Measurements from ENCODE around the gene UPF3A.
"Not testable (repeated sequence)": the region's sequence is repeated elsewhere in the genome, so short reads cannot be mapped to it uniquely, and the experiment has no call there.

UPF3A gene

DNA sequence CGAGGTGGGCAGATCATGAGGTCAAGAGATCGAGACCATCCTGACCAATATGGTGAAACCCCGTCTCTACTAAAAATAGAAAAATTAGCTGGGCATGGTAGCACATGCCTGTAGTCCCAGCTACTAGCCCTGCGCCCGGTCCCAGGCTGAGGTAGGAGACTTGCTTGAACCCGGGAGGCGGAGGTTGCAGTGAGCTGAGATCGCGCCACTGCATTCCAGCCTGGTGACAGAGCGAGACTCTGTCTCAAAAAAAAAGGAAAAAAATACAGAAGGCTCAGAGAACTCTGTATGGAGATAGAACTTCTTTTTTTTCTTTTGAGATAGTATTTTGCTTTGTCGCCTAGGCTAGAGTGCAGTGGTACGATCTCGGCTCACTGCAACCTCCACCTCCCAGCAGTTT is 17.1 kb upstream of the UPF3A start:
- not testable (repeated sequence) for DNase-seq (ENCODE audit: low read depth in 2 of 2)

DNA sequence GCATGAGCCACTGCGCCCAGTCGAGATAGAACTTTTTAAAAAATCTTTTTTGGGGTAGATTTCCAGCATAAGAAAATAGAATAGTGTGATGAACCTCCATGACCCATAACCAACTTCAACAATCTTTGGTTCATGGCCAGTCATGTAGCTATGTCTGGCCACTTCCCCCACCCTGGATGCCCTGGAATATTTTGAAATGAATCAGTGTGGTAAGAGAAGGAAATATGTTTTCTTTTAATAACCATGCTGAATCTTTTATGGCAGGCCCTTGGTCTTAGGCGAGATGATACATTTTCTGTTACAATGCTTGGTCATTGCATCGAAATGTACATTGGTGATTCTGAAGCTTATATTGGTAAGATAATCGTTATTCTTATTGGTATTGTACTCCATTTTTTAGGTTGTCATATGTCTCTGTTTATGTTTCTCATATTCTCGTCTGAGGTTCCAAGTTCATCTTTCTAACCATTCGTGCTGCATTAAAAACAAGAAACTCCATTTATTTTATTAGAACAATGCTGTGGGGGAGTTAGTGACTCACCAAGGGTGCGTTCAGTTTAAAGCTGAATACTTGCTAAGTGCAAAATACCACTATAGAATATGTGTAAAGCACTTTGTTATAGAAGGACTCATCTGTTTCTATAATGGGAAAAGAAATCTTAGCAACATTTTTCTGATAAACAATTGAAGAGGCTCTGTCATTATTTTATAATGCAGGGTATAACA is 16.4 kb upstream of the UPF3A start:
- no peak for DNase-seq (ENCODE audit: low read depth in 2 of 2)

DNA sequence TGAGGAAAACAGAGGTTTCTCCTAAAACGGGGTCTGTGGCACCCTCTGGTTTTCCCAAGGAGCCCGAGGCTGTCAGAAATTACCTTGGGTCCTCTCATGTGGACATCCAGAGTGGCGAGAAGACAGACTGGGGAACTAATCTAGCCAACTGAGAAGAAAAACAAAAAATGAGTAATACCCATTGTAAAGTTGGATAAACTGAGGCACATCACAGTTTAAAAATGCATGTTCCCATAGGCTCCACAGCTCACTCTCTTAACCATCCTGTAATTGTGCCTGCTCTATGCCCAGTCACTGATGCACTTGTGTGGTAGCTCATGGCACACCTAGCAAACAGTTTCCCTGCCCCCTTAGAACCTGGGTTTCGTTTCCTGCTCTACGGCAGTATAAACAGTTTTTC is 15.2 kb upstream of the UPF3A start:
- no peak for DNase-seq (ENCODE audit: low read depth in 2 of 2)

DNA sequence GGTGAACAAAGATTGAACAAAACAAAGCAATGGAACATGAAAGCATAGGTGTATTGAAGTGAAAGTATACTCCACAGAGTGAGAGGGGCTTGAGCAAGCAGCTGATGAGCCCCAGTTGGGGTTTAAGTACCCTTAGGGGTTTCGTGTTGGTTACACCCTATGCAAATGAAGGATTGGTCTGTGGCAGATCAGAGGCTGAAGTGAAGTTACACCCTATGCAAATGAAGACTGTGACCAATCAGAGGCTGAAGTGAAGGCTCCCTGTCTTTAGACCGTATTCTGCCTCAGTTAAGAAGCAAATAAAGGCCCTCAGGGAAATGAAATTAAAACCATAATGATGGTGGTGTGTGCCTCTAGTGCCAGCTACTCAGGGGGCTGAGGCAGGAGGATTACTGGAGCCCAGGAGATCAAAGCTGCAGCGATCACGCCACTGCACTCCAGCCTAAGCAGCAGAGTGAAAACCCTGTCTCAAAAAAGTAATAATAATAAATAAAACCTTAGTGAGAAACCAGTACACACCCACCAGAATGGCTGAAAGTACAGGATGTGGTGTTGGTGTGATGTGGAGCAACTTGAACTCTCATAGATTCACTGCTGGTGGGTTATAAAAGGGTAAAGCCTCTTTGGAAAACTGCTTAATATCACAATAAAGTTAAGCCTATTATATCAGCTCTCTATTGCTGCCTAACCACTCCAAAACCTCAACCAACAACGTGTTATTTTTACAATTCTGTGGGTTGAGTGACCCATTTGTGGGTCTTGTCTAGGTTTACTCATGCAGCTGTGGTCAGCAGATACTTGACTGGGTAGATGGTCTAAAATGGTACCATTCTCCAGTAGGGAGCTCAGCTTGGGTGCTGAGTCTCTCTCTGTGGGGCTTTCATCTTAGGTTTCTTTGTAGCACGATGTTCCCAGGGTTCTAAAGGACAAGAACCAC is 12.8 kb upstream of the UPF3A start:
- no peak for DNase-seq (ENCODE audit: low read depth in 2 of 2)

DNA sequence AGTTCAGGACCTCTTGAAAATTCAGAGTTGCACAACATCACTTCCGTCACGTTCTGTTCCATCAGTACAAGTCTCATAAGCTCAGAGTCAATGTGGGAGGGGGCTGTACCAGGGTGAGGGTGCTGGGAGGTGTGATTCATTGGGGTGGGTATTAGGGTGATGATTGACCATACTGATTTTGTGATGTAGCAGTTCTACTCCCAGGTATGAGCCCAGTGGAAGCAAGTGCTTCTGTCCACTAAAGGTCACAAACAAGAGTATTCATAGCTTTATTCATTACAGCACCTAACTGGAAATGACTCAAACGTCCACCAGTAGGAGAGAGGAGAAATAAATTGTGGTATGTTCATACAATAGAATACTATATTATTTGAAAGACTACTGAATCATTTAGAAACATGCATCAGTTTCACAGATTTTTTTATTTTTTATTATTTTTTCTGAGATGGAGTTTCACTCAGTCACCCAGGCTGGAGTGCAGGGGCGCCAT is 12.1 kb upstream of the UPF3A start:
- DNase-seq (ENCODE audit: low read depth in 2 of 2), result no peak

DNA sequence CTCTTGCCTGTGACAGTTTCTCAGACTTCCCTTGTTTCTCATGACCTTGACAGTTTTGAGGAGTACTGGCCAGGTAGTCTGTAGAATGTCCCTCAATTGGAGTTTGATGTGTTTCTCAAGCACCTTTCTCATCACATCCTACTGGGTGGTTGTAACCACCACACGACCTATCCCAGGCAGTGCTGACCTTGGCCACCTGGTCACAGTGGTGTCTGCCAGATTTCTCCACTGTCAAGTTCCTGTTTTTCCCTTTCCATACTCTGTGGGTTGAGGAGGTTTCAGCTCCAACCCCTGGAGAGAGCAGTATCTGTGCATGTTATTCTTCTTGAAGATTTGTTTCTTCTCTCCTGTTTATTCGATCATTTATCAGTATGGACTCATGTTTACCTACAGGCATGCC is 8.4 kb upstream of the UPF3A start:
- DNase-seq (ENCODE audit: low read depth in 2 of 2), result no peak

DNA sequence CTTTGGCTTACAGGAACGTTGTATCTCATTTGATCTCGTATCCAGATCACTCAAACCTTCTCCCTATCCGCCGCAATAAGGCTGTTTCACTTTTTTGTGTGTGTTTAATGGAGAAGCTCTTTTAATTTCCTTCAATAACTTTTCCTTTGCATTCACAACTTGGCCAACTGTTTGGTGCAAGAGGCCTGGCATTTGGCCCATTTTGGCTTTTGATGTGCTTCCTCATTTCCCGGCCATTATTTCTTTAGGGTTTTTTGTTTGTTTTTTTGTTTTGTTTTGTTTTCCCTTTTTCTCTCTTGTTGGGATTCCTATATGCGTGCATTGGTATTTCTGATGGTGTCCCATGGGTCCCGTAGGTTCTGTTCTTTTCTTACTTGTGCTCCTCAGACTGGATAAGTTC is 6.1 kb upstream of the UPF3A start:
- DNase-seq (ENCODE audit: low read depth in 2 of 2), result no peak

DNA sequence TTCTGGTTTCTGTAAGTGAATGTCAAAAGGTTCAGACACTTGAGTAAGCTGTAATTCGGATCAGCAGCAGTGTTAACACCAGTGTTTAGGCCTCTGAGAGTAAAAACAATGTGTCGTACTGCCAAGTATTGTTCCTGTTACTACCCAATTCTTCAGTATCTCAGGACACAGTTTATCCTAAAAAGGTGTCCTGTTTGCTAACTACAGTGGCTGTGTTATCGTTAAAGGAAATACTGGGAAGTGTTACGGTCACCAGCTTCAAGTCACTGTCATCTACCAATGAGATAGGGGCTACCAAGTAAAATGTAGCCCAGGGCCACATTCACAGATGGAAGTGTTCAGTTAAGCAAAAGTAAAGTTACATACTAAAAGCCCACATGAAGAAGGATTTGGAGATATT is 2.3 kb upstream of the UPF3A start:
- DNase-seq (ENCODE audit: low read depth in 2 of 2), result no peak

DNA sequence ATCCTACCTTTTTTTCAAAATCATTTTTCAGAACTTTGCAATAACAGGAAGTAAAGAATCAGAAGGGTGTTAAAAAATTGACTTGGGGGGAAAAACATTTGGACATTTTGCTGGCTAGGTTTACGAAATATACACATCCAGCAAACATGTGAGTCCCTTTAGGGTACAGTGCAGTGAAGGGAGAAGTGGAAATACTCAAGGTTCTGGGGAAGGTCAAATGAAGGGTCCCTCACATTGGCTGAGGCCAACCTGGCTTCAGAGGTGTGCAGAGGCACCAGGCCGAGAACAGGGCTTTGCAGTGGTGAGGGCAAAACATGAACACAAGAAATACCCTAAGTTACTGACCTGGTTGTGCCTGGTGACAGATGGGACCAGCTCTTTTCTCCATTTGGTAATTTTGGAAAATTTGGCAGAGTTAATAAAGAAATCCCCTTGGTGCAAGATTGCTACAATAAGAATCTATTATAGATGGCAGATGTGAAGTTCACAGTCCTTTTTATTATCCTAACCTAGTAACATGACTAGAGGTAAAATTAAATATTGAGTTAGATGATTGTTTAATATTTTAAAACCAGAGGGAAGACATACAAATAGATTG is 1.5 kb upstream of the UPF3A start:
- DNase-seq (ENCODE audit: low read depth in 2 of 2), result no peak

DNA sequence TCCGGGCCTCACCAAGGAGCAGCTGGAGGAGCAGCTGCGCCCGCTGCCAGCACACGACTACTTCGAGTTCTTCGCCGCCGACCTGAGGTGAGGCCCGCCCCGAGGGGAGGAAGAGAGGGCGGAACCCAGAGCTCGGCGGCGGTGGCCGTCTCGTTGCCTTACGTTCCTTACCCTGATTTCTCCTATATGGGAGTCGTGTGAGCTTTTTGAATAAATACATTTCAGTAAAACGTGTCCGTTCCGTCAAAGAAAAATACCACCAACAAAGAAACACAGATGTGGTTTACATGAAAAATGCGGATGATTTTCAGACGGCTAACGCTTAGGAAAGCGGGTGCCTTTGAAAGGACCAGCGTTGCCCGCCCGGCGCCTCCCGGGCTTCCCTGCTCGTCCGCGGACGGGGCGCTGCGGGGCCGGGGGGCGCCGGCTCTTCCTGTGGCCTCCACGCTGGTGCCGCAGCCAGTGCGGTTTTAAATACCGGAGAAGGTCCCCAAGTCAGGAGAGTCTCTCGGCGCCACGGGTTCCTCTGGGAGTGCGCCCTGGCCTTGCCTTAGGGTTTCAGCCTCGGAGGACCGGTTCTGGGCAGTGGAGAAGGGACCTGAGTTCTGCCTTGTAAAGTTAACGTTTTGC is 755 bp downstream of the UPF3A start:
- peak; percentile 4 to 49 for DNase-seq (ENCODE audit: low read depth in 2 of 2)

DNA sequence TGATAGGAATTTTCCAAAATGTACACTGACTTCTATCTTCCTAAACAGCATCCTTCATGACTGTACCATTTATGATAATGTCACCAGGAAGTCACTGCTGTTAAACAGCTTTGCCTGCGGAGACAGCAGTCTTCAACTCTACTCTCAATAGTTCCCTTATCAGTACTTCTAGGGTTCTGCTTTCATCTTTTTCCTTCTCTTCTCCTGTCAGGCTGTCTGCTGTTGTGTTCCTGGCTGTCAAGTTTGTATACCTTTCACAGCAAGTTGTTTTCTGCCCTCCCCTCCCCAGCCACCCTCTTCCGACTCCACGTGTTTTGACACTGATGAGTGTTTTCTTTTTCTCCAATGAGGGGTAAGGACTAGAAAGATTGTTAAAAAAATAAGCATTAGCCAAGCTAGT is 2.2 kb downstream of the UPF3A start:
- DNase-seq (ENCODE audit: low read depth in 2 of 2), result no peak

DNA sequence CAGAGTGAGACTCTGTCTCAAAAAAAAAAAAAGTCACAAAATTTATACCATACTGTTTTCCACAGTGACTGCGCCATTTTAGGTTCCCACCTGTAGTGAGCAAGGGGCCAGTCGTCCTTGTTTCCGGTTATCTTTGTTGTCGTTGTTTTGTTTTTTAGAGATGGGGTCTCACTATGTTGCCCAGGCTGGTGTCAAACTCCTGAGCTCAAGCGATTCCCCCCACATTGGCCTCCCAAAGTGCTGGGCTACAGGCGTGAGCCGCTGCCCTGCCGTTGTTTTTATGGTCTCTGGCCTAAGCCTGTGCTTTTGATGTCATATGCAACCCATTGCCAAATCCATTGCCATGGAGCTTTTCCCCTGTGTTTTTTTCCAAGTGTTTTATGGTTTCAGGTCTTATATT is 3.3 kb downstream of the UPF3A start:
- no peak for DNase-seq (ENCODE audit: low read depth in 2 of 2)

DNA sequence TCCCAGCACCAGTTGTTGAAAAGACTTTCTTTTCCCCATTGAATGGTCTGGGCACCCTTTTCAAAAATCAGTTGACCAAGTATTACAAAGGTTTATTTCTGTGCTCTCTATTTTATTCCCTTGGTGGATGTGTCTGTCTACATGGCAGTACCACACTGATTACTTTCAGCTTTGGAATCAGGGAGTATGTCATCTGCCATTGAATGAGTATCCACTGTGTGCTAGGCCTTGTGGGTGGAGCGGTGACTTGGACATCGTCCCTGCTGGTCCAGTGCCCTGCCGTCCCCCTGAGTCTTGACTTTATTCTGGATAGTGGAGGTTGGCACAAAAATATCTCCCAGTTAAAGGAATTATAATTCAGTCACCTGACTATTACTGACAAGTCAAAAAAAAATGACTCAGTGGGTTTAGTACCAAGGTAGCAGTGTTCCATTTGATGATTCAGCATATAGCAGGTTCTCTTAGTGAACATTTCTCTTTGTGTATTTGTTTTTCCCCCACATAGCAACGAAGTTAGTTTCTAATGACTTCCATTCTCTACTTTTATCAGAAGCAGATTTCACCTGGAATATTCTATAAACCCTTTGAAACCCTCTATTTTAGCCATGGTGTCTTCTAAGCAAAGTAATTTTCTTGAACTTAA is 3.9 kb downstream of the UPF3A start:
- DNase-seq (ENCODE audit: low read depth in 2 of 2), result no peak

DNA sequence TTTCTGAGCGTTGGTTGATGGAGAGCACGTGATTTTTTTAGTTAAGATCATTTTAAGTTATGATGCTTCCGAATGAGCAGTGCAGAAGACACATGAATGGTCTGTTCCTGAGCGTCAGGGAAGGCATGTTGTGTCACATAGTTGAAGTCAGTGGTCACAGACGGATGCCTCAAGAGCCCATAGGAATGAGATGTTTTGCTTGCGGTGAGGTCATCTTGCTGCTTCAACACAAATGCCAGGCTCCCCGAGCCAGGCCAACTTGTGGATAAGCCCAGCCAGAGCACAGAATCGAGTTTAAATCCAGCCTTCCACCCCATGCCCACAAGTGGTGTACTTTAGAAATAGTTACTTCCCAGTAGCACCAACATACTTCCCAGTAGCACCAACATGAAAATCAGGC is 5.4 kb downstream of the UPF3A start:
- no peak for DNase-seq (ENCODE audit: low read depth in 2 of 2)

DNA sequence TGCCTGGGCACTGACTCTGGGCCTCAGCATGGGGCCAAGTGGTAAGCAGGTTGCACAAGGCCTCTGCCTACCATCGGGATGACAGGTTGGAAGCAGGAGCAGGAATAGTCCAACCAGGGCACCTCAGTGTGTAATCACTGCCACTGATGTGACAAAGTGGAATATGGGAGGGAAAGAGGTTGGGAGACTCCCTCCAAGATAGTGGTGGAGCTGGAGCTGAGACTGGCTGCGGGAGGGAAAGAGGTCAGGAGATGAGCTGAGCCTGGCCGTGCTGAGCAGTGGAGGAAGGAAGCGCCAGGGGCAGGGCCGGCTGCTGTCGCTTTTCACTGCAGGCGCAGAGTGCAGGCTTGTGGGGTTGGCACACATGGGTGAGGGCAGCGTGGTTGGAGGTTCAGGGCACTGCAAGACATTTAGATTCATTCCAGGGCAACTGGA is 6.8 kb downstream of the UPF3A start:
- no peak for DNase-seq (ENCODE audit: low read depth in 2 of 2)

DNA sequence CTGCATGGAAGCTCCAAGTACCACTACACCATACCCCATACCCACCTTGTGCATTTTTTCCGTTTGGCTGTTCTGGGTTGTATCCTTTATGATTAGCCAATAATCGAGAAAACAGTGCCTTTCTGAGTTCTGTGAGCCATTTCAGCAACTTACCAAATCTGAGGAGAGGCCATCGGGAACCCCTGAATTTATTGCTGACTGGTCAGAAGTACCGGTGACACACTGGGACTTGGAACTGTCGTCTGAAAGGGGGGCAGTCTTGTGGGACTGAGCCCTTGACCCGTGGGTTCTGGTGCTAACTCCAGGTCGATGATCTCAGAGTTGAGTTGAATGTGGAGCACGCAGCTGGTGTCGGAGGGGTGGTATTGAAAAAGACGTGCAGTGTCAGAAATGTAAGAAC is 15.0 kb downstream of the UPF3A start:
- DNase-seq (ENCODE audit: low read depth in 2 of 2), result no peak

DNA sequence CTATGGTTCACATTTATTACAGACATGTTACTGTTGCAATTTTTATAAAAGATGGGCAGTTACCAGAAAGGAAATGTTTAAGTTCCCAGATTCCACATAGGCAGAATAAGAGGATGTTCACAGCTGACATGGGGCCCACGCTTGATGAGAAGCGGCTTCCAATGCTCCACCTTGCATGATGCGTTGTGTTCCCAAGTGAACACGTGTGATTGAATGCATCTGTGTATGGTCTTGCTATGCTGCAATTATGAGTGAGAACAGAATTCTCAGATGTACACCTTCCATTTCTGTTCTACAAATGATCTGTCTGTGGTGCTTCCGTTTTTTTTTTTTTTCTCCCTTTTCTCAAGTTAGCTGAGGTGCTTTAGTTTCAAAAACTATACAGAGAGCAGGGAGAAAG is 15.5 kb downstream of the UPF3A start:
- no peak for DNase-seq (ENCODE audit: low read depth in 2 of 2)

DNA sequence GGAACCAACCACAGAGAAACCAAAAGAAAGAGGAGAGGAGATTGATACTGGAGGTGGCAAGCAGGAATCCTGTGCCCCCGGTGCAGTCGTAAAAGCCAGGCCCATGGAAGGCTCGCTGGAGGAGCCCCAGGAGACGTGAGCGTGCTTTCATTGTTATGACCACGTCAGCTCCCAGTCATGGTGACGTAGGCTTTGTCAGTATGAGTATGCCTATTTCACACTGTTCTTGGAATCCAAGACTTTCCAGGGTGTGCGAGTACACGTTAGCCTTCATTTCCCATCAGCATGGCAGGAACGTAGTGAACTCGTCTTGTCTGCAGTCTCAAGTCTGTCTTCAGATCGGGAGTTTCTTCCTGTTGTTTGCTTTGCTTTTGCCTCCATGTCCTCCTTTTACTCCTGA is 17.5 kb downstream of the UPF3A start:
- no peak for DNase-seq (ENCODE audit: low read depth in 2 of 2)

DNA sequence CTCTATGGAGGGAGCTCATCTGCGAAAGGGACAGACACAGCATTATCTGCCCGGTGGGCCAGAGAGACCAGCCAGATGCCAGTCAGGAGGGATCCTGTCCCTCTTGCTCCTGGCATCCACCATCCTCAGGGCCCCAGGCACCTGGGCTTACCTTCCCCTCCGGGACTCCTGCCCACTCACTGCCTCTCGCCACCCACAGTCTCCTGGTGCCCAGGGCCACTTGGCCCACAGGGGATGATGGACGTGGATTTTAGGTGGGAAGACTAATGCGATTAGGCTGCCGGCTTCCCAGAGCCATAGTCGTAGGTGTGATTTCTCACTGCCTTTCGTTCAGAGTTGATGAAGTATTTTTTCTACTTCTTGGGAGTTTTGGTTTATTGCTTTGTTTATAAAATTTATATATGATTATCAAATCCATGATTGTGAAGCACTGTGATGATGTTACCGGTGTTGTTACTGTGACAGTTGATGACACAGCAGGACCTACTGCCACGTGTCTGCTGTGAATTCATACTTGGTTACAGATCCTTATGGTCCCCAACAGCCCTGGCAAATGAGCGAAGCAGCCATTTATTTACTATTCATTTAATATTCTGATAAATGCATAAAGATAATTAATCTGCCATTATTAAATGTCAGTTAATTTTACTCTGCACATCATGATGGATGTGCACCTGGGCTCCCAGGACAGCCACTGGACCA is 18.4 kb downstream of the UPF3A start:
- DNase-seq (ENCODE audit: low read depth in 2 of 2), result no peak

DNA sequence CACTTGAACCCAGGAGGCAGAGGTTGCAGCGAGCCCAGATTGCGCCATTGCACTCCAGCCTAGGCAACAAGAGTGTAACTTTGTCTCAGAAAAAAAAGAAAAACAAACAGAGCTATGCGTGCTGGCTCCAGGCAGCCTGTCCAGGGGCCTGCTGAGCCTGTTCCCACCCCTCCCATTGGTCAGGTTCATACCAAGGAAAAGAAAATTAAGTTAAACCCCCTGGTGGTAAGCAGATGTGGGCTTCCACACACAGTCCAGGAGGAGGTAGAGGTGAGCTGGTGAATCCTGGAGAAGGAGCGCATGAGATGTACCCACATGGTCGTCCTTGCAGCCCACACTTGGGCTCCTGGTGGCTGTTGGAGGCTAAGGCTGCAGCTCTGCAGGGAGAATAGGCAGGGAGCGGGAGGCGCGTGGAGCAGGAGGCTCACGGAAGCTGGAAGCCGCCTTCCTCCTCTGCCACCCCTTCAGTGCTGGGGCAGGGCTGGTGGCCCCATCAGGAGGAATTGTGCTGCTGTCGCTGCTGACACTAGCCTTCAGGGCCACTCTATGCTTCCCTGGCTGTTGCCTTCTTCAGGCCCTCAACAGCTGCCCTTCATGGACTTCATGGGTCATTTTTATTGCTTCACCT is 22.4 kb downstream of the UPF3A start:
- no peak for DNase-seq (ENCODE audit: low read depth in 2 of 2)

Measured in stimulated activated CD8-positive, alpha-beta memory T cell treated with anti-CD3 and anti-CD28 coated beads, Interleukin-15, amount 100 ng/mL, for 48 hours (primary cell).